ENCODE data around the gene RAPGEFL1.

- TF ChIP-seq, protein P1, sequence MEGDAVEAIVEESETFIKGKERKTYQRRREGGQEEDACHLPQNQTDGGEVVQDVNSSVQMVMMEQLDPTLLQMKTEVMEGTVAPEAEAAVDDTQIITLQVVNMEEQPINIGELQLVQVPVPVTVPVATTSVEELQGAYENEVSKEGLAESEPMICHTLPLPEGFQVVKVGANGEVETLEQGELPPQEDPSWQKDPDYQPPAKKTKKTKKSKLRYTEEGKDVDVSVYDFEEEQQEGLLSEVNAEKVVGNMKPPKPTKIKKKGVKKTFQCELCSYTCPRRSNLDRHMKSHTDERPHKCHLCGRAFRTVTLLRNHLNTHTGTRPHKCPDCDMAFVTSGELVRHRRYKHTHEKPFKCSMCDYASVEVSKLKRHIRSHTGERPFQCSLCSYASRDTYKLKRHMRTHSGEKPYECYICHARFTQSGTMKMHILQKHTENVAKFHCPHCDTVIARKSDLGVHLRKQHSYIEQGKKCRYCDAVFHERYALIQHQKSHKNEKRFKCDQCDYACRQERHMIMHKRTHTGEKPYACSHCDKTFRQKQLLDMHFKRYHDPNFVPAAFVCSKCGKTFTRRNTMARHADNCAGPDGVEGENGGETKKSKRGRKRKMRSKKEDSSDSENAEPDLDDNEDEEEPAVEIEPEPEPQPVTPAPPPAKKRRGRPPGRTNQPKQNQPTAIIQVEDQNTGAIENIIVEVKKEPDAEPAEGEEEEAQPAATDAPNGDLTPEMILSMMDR (IDR thresholded peaks at IDR 0.05) = no peak
- TF ChIP-seq POLR2A (IDR thresholded peaks at IDR 0.05) = no peak
Observed at GRCh38 chr17:40150276-40150675, 27.0 kb upstream of the RAPGEFL1 start.
